Measurements from ENCODE around the gene CSF2.

GRCh38 chr5:132049093-132049492 is 24.5 kb upstream of the CSF2 start:
- TF ChIP-seq CTCF (IDR thresholded peaks at IDR 0.05) (no peak), POLR2AphosphoS5 (IDR thresholded peaks at IDR 0.05) (no peak), POLR2A (IDR thresholded peaks at IDR 0.05) (no peak), EP300 (IDR thresholded peaks at IDR 0.05; ENCODE audit: low read depth) (no peak)

All from transverse colon (tissue), 4 donors.